ENCODE results near the gene NR1H3.
A peak's percentile ranks its signal among the peaks of the same experiment; 100 is the strongest.
"Not testable (repeated sequence)": the region's sequence is repeated elsewhere in the genome, so short reads cannot be mapped to it uniquely, and the experiment has no call there.

Gene NR1H3

DNA sequence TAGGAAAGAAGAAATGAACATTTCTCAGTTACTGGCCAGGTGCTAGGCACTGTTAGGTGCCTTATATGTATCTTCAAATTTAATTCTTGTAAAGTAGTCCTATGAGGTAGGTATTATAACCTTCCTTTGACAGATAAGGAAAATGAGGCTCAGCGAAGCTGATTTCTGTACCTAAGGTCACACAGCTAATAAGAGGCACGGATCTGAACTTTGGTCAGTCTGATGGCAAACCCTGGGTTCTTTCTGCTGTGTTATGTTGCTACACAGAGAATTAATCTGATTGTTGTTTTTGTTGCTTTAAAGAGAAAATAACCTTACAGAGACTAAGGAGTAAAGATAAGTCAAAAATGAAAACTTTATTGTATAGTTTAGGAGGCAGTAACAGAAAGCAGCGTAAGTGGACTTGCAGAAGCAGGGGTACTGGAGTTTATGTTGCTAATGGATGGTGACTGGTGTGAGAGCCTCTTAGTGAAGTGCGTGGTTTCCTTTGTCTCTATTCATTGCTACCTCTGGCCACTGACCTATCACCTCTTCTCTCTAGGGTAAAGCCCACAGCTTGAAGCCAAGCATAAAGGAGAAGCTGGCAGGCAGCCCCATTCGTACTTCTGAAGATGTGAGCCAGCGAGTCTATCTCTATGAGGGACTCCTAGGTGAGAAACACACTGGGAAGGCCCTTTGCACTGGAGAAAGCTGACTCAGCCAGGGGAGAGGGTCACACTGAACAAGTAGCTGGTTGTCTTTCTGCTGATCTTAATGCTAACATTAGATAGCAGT, 50.4 kb downstream of the NR1H3 start:
- H3K4me3 ChIP-seq (replicated peaks in 1 of 2; ENCODE audit: low read depth in 2 of 2, low read length in 2 of 2) = no peak overlapping the region
- TF ChIP-seq, protein P1, sequence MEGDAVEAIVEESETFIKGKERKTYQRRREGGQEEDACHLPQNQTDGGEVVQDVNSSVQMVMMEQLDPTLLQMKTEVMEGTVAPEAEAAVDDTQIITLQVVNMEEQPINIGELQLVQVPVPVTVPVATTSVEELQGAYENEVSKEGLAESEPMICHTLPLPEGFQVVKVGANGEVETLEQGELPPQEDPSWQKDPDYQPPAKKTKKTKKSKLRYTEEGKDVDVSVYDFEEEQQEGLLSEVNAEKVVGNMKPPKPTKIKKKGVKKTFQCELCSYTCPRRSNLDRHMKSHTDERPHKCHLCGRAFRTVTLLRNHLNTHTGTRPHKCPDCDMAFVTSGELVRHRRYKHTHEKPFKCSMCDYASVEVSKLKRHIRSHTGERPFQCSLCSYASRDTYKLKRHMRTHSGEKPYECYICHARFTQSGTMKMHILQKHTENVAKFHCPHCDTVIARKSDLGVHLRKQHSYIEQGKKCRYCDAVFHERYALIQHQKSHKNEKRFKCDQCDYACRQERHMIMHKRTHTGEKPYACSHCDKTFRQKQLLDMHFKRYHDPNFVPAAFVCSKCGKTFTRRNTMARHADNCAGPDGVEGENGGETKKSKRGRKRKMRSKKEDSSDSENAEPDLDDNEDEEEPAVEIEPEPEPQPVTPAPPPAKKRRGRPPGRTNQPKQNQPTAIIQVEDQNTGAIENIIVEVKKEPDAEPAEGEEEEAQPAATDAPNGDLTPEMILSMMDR (IDR thresholded peaks at IDR 0.05; ENCODE audit: low read depth, low read length) = no peak
- no peak for DNase-seq (ENCODE audit: low read depth in 2 of 2)

DNA sequence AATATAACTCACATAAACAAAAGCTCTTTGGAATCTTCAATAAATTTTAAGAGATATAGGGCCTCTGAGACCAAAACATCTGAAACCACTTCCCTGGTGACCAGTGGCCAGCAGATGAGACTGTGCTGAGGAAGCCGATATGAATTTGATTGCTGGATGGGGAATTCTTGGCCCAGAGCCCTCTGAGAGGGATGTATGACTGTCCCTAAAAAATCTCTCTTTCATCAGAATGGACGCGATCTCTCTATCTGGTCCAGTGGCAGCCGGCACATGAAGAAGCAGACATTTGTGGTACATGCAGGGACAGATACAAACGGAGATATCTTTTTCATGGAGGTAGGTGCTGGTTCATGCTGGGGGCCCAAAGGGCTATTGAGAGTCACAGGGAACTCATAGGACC, 57.2 kb downstream of the NR1H3 start:
- TF ChIP-seq, protein P1 (IDR thresholded peaks at IDR 0.05; ENCODE audit: low read depth, low read length) = no peak
- DNase-seq (ENCODE audit: low read depth in 2 of 2) = peak in 1 of 2 donors; percentile 37

DNA sequence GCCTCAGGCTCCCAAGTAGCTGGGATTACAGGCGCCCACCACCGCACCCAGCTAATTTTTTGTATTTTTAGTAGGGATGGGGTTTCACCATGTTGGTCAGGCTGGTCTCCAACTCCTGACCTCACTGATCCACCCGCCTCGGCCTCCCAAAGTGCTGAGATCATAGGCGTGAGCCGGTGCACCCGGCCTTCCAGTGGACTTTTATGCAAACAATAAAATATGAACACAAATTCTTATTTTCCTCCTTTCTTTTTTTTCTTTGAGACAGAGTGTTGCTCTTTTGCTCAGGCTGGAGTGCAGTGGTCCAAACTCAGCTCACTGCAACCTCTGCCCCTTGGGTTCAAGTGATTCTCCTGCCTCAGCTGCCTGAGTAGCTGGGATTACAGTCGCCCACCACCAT, 58.7 kb downstream of the NR1H3 start:
- H3K4me3 ChIP-seq (replicated peaks in 1 of 2; ENCODE audit: low read depth in 2 of 2, low read length in 2 of 2); DNase-seq (ENCODE audit: low read depth in 2 of 2): not testable (repeated sequence)

More for the DNA sequence above, 57.2 kb downstream of the NR1H3 start:
- H3K4me3 ChIP-seq (replicated peaks in 1 of 2; ENCODE audit: low read depth in 2 of 2, low read length in 2 of 2) = no peak overlapping the region

DNA sequence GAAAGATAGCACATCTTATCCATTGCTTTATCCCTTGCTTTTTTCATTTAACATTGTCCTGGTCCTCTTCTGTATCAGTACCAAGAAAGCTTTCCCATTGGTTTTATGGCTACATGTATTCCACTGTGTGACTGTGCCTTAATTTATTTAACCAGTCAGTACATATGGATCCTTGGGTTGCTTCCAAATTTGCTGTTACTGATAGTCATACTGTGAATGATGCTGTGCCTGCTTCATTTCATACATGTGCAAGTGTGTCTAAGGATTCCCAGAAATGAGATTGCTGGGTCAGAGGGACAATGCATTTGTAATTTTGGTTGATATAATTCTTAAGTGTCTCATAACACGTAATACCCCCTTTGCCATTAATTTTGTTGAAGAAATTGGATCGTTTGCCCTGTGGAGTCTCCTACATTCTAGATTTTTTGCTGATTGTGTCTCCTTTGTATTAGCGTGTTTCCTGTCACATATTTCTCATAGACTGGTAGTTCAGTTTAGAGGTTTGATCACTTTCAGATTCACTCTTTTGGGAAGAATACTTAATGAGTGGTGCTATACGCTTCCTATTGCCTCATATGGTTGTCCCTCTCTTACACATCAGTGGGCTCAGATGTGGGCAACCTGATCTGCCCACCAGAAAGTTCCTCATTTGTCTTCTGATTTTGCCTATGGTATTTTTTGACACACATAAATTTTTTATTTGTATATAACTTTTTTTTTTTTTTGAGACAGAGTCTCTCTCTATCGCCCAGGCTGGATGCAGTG, 59.5 kb downstream of the NR1H3 start:
- TF ChIP-seq, protein P1 (IDR thresholded peaks at IDR 0.05; ENCODE audit: low read depth, low read length) = no peak
- no peak overlapping the region for H3K4me3 ChIP-seq (replicated peaks in 1 of 2; ENCODE audit: low read depth in 2 of 2, low read length in 2 of 2)
- DNase-seq (ENCODE audit: low read depth in 2 of 2) = no peak

DNA sequence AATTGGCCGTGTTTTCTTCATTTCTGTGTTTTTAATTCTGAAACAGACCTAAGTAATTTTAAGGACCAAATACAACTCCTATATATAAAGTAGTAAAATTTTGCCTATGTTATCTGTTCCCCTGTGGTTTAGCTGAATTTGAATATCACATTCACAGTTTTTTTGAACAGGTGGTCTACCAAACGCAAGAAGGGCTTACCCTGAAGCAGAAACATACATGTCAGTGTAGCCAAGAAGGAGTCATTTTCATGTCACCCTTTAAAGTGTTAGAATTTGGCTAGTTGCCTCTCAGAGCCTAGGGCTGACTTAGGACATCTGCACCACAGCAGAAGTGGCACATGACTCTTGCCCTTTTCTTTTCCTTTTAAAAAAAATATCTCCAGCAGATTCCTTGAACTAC, 60.4 kb downstream of the NR1H3 start:
- no peak overlapping the region for H3K4me3 ChIP-seq (replicated peaks in 1 of 2; ENCODE audit: low read depth in 2 of 2, low read length in 2 of 2)
- TF ChIP-seq, protein P1 (IDR thresholded peaks at IDR 0.05; ENCODE audit: low read depth, low read length) = no peak
- DNase-seq (ENCODE audit: low read depth in 2 of 2) = no peak
